ENCODE data around the gene DNAJA4.

The DNAJA4 gene

GRCh38 chr15:78315686-78316282 is 51.4 kb downstream of the DNAJA4 start:
- peak; percentile 61 for DNase-seq (ENCODE audit: low spot score)

GRCh38 chr15:78316283-78317083 is 52.1 kb downstream of the DNAJA4 start:
- DNase-seq (ENCODE audit: low spot score), result no peak

- peak; percentile 59 for DNase-seq (ENCODE audit: low spot score)
Observed at GRCh38 chr15:78317145-78317836, 52.9 kb downstream of the DNAJA4 start.

- no peak for DNase-seq (ENCODE audit: low spot score)
Observed at GRCh38 chr15:78319588-78319987, 55.2 kb downstream of the DNAJA4 start.

DNA sequence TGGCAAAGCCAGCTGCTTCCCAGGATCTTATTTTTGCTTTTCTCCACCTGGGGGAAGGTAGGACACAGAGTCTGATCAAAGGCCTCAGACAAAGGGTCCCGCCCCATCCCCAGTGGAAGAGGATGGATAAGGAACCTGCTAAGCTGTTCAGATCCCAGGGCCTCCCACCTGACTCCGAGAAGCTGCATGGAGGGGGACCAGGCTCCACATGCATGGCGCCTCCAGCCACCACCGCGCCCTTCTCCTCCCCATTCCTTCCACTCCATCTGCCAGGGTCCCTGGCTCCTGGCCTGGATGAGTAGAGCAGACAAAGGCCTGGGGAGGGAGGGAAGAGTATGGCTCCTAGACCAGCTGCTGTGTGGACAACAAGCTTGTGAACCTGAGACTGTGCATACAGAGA is 55.8 kb downstream of the DNAJA4 start:
- DNase-seq (ENCODE audit: low spot score), result no peak

- DNase-seq (ENCODE audit: low spot score), result no peak
Observed at GRCh38 chr15:78321041-78321570, 56.7 kb downstream of the DNAJA4 start.

- no peak for DNase-seq (ENCODE audit: low spot score)
Observed at GRCh38 chr15:78321786-78322185, 57.4 kb downstream of the DNAJA4 start.

- no peak for DNase-seq (ENCODE audit: low spot score)
Observed at GRCh38 chr15:78322243-78322642, 57.9 kb downstream of the DNAJA4 start.

GRCh38 chr15:78322724-78323521 is 58.6 kb downstream of the DNAJA4 start:
- DNase-seq (ENCODE audit: low spot score), result no peak

GRCh38 chr15:78323693-78324092 is 59.3 kb downstream of the DNAJA4 start:
- no peak for DNase-seq (ENCODE audit: low spot score)

GRCh38 chr15:78324144-78324543 is 59.8 kb downstream of the DNAJA4 start:
- no peak for DNase-seq (ENCODE audit: low spot score)

- DNase-seq (ENCODE audit: low spot score), result no peak
Observed at GRCh38 chr15:78325092-78325843, 60.9 kb downstream of the DNAJA4 start.

DNA sequence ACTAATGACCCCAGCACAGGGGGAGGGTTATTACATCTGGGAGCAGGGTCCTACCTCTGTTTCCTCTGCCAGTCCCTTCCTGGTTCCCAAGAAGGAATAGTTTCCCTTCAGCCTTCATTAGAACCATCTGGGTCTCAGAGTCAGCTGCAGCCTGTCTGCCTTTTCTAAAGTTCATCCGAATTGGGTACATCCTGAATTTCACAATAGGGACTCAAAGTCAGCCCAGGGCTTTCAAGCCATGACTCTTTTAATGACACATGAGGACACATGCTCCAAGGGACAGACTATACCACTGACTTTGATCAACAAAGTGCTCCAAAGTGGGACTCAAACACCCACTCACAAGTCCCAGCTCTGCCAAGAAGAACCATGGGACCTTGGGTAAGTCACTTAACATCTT is 63.1 kb downstream of the DNAJA4 start:
- no peak for DNase-seq (ENCODE audit: low spot score)

- no peak for DNase-seq (ENCODE audit: low spot score)
Observed at GRCh38 chr15:78329625-78330024, 65.3 kb downstream of the DNAJA4 start.
